HG03558 (cell line): Measurements from ENCODE around the gene LACTBL1.

Experiments used
- ATAC-seq: cut with Tn5 transposase; IDR thresholded peaks from one replicate; pipeline ENCODE4 v1.9.1; 2021; ENCODE audit warnings: moderate number of reproducible peaks; ENCODE audit not compliant: unreplicated experiment; ENCODE audit errors: extremely low read depth

LACTBL1 gene

GRCh38 chr1:22914633-22915217, 57.9 kb downstream of the LACTBL1 start:
- no peak for ATAC-seq

DNA sequence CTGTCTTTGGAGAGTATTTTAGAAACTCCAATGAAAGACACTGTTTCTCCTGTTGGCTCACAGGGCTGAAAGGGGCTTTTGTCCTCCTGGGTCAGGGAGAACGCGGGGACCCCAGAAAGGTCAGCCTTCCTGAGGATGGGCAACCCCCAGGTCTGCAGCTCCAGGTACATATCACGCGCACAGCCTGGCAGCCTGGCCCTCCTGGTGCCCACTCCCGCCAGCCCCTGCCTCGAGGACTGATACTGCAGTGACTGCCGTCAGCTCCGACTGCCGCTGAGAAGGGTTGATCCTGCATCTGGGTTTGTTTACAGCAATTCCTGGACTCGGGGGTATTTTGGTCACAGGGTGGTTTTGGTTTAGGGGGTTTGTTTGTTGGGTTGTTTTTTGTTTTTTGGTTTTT, 58.5 kb downstream of the LACTBL1 start:
- no peak for ATAC-seq

DNA sequence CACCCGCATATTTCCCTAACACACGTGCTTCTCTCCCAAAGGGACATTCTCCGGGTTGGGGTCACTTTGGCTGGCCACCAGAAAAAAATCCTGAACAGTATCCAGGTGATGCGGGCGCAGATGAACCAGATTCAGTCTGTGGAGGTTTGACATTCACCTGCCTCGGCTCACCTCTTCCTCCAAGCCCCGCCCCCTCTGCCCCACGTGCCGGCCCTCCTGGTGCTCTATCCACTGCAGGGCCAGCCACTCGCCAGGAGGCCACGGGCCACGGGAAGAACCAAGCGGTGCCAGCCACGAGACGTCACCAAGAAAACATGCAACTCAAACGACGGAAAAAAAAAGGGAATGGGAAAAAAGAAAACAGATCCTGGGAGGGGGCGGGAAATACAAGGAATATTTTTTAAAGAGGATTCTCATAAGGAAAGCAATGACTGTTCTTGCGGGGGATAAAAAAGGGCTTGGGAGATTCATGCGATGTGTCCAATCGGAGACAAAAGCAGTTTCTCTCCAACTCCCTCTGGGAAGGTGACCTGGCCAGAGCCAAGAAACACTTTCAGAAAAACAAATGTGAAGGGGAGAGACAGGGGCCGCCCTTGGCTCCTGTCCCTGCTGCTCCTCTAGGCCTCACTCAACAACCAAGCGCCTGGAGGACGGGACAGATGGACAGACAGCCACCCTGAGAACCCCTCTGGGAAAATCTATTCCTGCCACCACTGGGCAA, 59.1 kb downstream of the LACTBL1 start:
- no peak for ATAC-seq

DNA sequence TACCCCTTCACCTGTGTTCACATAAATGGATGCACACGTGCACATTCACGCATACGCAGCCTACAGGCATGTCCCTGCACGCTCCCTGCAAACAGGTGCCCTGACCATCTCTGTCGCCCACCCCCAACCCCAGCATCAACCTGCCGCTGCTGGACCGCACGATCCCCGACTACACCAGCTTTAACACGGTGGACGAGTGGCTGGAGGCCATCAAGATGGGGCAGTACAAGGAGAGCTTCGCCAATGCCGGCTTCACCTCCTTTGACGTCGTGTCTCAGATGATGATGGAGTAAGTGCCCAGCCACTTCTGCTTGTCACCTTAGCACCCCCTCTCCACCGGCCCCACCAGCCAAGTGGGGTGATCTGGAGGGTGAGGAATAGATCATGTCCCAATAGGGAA, 60.4 kb downstream of the LACTBL1 start:
- ATAC-seq: no peak

DNA sequence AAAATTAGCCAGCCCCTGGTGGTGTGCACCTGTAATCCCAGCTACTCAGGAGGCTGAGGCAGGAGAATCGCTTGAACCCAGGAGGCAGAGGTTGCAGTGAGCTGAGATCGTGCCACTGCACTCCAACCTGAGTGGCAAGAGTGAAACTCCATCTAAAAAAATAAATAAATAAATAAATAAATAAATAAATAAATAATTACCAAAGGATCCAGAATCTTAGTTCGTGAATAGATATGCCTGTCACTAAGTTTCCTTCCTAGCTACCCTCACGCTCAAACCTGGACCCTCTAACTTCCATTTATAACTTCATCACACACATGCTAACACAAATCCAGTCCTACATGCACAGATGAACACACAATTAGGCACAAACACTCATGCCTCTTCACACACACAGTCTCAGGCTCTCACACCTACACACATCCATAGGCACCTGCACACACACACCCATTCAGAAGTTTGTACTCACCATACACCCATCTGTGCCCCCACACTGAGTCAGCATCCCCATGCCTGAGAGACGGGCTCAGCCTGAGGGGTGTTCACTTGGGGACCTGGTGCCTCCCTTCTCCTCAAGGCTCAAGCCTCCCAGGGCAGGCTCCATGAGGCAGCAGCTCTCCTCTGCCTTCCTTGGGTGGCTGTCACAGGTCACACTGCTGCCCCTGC, 61.5 kb downstream of the LACTBL1 start:
- no peak for ATAC-seq

- ATAC-seq: no peak
Observed at GRCh38 chr1:22910286-22910685, 62.4 kb downstream of the LACTBL1 start.

GRCh38 chr1:22908880-22909426, 63.7 kb downstream of the LACTBL1 start:
- ATAC-seq: no peak

DNA sequence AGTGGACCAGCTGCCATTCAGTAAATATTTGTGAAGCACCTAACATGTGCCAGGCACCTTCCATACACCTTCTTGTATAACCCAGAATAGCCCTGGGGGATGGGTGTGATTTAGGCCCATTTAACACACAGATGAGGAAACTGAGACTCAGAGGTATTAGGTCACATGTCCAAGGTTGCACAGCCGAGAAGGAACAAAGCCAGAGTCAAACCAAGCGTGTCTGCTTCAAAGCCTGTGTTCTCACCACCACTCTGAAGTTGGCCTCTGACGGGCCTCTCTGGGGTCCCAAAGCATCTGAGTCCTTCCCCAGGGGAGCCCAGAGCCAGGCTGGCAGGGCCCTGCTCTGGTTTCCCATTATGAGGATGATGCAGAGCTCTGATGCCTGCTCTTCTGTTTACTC, 65.1 kb downstream of the LACTBL1 start:
- no peak for ATAC-seq

DNA sequence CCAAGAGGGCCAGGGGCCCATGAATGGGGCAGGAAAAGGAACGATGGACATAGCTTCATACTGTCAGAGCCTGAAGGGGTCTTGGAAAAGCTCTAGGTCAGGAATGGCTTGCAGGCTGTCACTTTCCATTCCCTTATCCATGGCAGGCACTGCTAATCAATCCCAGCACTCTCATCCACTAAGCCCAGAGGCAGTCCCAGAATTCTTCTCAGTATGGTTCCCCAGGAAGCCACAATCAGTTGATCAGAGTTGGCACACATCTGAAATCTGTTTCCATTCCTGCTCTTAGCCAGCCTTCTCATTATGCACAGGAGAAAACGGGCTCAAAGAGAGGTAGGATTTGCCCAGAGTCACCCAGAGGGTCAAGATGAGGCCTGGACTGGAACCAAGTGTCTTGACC, 65.7 kb downstream of the LACTBL1 start:
- no peak for ATAC-seq

DNA sequence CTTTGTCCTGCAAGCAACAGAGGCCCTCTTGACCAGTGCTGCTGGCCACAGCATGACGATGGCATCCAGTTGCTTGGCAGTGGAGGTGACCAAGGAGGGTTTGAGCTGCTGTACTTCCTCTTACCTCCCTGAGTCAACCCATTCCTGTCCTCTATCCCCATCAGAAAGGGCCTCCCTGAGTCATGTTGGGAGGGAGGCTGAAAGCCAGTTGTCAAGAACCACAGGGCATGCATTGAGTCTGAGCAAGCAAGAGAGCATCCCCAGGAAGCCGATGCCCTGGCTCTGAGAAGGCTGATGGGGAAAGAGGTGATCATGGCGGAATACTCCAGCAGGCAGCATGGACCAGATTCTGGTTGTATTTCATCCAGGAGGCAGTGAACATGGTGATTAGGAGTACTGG, 69.6 kb downstream of the LACTBL1 start:
- no peak for ATAC-seq
